GM18499 (cell line): Measurements from ENCODE around the gene ATP23.

Experiments
- ATAC-seq: cut with Tn5 transposase; IDR thresholded peaks from one replicate; pipeline ENCODE4 v1.9.1; 2021; ENCODE audit warnings: moderate number of reproducible peaks; ENCODE audit not compliant: insufficient read depth, unreplicated experiment

The ATP23 gene, protein sequence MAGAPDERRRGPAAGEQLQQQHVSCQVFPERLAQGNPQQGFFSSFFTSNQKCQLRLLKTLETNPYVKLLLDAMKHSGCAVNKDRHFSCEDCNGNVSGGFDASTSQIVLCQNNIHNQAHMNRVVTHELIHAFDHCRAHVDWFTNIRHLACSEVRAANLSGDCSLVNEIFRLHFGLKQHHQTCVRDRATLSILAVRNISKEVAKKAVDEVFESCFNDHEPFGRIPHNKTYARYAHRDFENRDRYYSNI

DNA sequence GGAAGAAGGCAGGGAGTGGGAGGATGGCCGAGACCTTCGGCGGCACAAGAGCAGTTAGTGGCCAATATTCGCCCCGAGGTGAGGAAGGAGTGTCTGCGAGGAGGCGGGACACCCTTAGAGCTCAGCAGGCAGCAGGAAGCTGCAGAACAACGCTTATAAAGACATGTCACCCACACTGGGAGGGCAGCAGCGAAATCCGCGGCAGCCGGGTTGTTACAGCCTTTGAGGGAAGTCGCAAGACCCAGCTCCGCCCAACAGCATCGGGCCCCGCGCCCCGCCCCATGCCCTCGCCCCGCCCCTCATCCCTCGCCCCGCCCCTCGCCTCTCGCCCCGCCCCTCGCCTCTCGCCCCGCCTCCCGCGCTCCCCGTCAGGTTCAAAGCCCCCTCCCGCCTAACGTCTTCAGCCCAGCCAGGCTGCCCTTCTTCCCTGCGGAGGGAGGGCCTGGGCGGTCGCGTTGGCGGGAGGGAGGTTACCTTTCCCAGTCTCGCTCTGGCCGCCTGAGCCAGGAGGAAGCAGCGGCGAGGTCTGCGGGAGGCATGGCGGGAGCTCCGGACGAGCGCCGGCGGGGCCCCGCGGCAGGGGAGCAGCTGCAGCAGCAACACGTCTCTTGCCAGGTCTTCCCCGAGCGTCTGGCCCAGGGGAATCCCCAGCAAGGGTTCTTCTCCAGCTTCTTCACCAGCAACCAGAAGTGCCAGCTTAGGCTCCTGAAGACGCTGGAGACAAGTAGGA lies at the start of gene ATP23:
Gene ATP23, plus strand, starts transcription at position 403 of the 730 bp plus-strand sequence. Its CDS starts 135 bp downstream, at position 538.
- peak; percentile 70 for ATAC-seq

GRCh38 chr12:57892232-57892972 lies 49.0 kb upstream of the ATP23 start:
- ATAC-seq = no peak

DNA sequence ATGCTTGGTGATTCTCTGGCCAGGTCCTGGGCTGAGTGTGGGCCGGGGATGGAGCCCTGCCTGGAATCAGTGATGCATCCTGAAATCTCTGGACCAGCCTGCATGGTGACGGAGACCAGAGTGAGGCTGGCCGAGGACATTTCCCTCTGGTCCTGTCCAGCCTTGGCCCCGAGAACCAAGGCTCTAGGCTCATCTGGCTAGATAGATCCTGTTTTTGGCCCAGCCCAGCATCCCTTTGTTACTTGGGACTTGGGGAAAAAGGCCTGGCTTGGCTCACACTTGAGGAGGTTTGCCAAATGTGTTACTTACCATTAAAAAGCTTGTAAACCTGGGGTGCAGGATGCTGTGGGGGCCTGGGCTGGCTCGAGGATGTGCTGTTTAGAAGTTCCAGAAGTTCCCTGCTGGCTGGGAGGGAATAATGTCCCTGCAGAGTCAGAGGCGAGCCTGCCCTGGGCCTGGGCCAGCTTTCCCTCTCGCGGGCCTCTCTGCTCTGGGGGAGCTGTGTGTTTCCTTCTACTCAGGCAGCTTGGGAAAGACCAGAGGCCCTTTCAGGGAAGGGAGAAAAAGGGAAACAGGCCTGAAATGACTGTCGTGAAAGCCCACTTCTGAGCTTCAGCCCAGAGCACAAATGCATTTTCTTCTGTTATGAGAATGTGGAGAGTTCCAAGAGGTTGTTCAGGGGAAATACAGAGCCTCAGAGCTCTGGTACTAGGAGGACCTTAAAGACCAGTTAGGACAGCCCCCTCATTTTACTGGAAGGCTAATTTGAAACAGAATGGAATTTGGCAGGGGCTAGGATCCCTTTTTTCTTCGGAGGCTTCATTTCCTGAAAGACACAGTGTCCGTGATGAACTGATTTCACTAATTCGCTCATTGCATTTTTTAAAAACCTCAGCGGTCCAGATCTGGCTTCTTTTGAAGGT lies 47.7 kb upstream of the ATP23 start:
- ATAC-seq = no peak

- no peak for ATAC-seq
These were observed 46.7 kb upstream of the ATP23 start for GRCh38 chr12:57894399-57895292.

- ATAC-seq = no peak
These were observed 45.8 kb upstream of the ATP23 start for GRCh38 chr12:57895389-57896114.

DNA sequence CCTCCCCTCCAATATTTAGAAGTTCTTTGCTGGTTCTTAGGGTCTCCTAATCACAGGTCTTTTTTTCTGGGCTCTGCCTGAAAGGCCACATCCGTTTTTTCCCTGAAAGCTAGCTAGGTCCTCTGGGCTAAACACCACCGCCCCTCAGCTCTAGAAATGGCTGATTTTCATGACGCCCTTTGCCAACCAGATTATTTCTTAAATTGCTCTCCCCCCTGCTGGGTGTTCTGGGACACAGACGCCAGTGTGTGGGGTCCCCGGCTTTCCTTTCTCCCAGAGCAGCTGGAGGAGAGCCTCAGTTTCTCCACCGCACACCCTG lies 45.3 kb upstream of the ATP23 start:
- no peak for ATAC-seq

GRCh38 chr12:57896434-57897201 lies 44.7 kb upstream of the ATP23 start:
- no peak for ATAC-seq

DNA sequence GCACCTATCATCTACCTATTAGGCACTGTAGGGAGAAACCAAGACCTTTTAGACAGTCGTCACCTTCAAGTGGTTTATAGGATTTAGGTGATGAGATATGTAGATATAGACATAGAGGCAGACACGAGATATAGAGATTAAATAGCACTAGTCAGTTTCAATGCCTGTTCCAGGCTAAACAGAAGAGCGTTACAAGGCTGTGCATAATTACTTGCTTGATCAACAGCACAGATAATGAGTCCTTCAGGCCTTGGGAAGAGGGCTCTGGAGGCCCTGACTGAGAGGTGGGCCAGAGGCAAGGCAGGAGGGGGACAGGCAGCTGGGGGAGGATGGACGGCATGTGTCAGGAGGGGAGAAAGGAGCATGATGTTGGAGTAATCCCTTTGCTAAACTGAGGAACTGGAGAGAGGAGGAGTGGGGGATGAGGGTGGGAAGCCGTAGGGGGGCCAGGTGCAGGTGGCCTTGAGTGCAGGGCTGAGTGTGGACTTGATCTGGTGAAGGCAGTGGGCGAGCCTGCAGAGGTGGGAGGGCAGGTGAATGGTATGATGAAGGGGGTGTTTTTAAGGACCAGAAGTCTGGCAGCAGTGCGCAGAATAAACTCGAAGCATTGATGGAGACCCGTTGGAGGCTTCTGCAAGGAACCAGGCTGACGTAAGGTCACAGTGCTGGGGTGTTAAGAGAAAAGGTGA lies 43.9 kb upstream of the ATP23 start:
- ATAC-seq = no peak

GRCh38 chr12:57898308-57898970 lies 42.9 kb upstream of the ATP23 start:
- peak; percentile 3 for ATAC-seq

DNA sequence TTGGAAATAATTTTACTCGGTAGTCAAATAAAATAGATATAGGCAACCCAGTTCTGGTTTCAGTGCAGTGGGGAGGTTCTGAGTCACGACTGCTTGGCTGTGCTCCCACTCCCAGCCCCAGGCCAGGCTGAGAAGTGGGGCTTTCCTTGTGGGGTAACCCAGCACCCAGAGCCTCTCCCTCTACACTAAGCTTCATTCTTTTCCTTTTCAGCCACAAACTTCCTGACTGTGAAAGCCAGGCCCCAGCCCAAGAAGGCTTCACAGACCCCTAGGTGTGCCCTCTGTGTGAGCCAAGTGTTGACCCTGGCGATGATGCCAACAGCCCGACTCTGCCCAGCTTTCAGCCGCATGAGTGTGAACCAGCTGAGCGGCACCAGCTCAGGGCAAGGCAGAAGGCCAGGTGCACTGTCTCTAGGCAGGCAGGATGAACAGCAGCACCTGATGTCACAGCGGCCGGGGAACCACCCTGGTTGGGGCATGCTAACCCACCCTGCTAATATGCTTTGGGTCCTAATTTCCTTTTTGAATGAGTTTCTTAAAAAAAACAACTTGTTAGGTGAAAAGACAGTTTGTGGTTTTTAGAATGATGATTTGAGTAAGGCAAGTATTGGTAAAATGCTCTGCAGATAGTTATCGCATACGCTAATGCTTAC lies 42.2 kb upstream of the ATP23 start:
- ATAC-seq = peak; percentile 83

- no peak for ATAC-seq
These were observed 38.8 kb upstream of the ATP23 start for GRCh38 chr12:57902478-57902969.

DNA sequence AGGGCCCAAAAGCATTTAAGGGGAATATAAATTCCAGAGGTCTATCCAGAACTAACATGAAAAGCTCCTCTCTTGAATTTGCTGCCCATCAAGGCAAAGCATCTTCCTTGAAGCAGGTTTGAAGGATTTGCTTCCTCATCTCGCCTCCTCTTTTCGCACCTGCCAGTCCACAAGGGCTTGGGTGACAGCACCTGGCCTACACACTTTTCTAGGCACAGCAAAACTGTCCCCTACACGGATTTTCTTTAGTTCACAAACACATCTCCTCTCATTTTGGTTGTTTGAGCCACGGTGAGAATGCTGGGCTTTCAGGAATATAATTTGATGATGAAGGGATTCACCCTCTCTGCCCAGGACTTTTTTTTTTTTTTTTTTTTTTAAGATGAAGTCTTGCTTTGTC lies 36.9 kb upstream of the ATP23 start:
- ATAC-seq = no peak

DNA sequence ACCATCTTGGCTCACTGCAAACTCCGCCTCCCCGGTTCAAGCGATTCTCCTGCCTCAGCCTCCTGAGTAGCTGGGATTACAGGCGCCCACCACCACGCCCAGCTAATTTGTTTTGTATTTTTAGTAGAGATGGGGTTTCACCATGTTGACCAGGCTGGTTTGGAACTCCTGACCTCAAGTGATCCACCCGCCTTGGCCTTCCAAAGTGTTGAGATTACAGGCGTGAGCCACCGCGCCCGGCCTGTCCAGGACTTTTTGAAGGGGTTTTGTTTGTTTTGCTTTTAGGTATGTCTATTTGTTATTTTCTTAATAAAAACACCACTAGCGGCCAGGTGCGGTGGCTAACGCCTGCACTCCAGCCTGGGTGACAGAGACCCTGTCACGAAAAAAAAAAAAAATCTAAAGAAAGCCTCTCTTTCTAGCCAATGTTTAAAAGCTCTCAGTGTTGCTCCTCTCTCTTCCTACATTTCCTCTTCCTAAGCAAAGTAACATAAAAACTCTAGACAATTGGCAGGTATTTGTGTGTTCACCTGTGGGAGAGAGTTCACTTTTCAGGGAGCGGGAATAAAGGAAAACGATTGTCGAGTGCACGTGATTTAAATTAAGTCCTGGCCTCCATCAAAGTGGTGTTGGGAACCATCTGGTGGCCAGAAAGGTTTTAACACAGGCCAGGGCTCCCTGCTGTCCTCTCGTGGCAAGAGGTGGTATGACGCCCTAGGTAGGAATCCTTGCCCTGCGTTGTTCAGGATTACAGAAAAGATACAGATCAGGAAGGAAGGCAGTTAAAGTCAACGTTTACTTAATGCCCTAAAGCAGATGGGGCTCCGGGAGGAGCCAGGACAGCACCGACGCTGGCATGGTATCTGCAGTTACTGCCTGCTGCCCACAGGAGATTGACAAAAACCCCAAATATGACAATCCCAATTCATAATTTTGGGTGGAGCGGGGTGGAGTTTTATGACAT lies 36.2 kb upstream of the ATP23 start:
- peak; percentile 67 for ATAC-seq

GRCh38 chr12:57905812-57906475 lies 35.4 kb upstream of the ATP23 start:
- no peak for ATAC-seq

GRCh38 chr12:57906821-57907220 lies 34.5 kb upstream of the ATP23 start:
- no peak for ATAC-seq
